Mucosa of descending colon (tissue), 3 donors: ENCODE results near the gene IDH3A. TPM values are rescaled to one million over a fixed set of nuclear protein-coding genes. Genes with fewer than 3 reads are reported as not detected.

Source experiments
- ATAC-seq: fragments of 200-7000 bp; cut with Tn5 transposase; one replicate; pipeline ENCODE4 v1.9.1; 2020; ENCODE audit warnings: mild to moderate bottlenecking, moderate library complexity
- DNase-seq, 3 donors: peaks; one replicate each; pipeline ENCODE4 v3.0.0-alpha.2; 2020
- H3K36me3 ChIP-seq: fragments of 200-600 bp; one replicate; pipeline ENCODE4 v1.8.0; 2021; ENCODE audit warnings: low read depth, mild to moderate bottlenecking
- H3K4me1 ChIP-seq: fragments of 200-600 bp; one replicate; pipeline ENCODE4 v1.8.0; 2021; ENCODE audit warnings: low read depth, mild to moderate bottlenecking
- H3K4me3 ChIP-seq: fragments of 200-600 bp; one replicate; pipeline ENCODE4 v1.8.0; 2021; ENCODE audit warnings: mild to moderate bottlenecking
- H3K9me3 ChIP-seq: fragments of 200-600 bp; one replicate; pipeline ENCODE4 v1.8.0; 2021; ENCODE audit warnings: mild to moderate bottlenecking
- CTCF ChIP-seq: fragments of 200-600 bp; IDR thresholded peaks from one replicate; pipeline ENCODE4 v1.8.0; 2022; ENCODE audit warnings: antibody characterized with exemption, mild to moderate bottlenecking
- intact Hi-C, 2 donors: fragments of 100-400 bp; cut with DNase I in 1 of 2; cut with micrococcal nuclease in 1 of 2; formaldehyde crosslinking; loops; one replicate each; pipeline versions ENCODE4 v1.11.0 to v1.11.1; 2022; cut with DNase I, micrococcal nuclease
- total RNA-seq, 3 donors: library from RNA; stranded (reverse); fragmentation: NEBNext Ultra II Directional in 2 of 3; extraction: Animal tissue kit (Norgen Biotek cat#: 25700) in 2 of 3; gene quantifications; one replicate each; pipeline versions ENCODE4 v1.2.1 to v1.2.4, GENCODE V29; 2021 to 2023
- donor health status: DM: no; HTN: no; CAD: no; lungs with moderate emphysema.
- donor health status: DM: no; HTN: no; CAD: no.
- donor health status: DM: no; HTN: yes; CAD: no.

Gene IDH3A
- total RNA-seq, 3 donors from 2014 or later: 183 to 227 (median 207) TPM

DNA sequence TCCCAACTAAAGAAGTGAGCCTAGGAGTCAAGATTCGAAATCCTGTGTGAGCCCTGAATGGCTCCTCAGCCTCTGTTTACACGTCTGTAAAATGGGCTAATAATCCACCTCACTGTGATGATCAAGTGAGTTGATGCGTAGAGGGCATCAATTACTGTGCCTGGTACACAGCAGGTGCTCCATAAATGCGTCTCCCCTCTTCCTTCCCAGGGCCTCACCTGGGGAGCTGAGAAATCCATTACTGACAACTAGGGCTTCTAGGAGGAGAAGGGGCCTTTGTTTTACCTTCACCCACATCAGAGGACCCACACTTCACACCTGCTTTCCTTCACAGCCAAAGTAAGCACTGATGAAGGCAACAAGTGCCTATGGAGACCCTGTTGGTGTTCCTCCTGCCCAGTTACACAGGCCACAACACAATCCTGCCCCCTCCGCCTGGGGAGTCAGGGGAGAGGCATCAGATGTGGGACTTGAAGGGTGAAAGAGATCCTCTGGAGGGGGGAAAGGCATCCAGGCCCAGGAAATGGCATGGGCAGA, 19.3 kb upstream of the IDH3A start:
- Histone ChIP-seq H3K36me3 (no peaks in the 10 kb centered on the region), H3K4me3 (no peak overlapping the region), H3K4me1 (peaks cover 17% of the 10 kb centered on the region), H3K9me3 (no peaks in the 10 kb centered on the region)
- no peak for TF ChIP-seq CTCF
- ATAC-seq (no peak), DNase-seq (no peak)
- intact Hi-C loops: loop anchor here in 1 of 2 donors (5.0 kb wide), 1 partner anchor 112 kb away; no protein-coding TSS in a partner anchor

DNA sequence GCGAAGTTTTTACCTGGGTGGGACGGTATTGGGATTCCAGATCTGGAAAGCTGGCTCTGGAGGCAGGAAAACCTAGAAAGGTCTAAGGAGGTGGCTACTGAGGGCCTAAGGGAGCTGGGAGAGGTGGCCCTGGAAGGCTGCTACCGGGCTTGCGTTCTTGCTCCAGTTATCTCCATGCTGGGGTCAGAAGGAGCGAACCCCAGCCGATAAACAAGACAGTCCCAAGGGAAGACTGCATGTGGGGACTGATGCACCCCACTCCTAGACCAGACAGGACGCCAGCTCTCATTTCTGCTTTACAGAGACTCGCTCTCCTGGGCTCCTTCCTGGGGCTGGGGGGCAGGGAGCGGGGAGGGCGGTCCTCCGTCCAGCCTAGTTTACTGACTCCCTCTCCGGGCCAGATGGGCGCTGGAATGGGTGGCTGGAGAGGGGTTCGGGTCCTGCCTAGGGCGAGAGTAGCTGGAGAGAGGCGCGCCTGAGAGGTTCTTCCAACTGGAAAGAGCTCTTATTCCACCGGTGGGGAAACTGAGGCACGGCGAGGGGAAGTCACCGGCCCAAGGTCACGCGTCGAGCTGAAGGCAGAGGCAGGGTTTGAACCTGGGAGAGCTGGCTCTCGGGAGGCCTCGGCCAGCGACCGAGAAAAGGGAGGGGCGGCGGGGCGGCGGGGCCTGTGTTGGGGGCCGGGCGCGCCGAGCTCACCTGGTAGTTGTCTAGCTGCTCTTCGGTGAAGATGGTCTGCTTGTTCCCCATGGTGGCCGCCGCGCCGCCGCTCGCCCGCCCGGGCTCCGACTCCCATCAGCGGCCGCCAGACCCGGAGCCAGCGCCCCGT, 18.5 kb upstream of the IDH3A start:
- intact Hi-C loops: loop anchor here in 1 of 2 donors (5.0 kb wide), 1 partner anchor 112 kb away; no protein-coding TSS in a partner anchor
- ATAC-seq (peak; percentile 4), DNase-seq (peak in 2 of 3 donors; percentile 38 to 62)
- Histone ChIP-seq H3K9me3 (no peaks in the 10 kb centered on the region), H3K36me3 (no peaks in the 10 kb centered on the region), H3K4me3 (peak overlapping the region; percentile 34), H3K4me1 (peaks cover 17% of the 10 kb centered on the region)
- TF ChIP-seq CTCF: no peak

- no peaks in the 10 kb centered on the region for H3K36me3 ChIP-seq
- TF ChIP-seq CTCF: peak; percentile 85
- intact Hi-C loops: loop anchor here in 1 of 2 donors (5.0 kb wide), 1 partner anchor 111 kb away; no protein-coding TSS in a partner anchor
- H3K4me1 ChIP-seq: peaks cover 17% of the 10 kb centered on the region
- H3K4me3 ChIP-seq: peak within 1 kb of the TSS; percentile 34
- peak; percentile 91 for ATAC-seq
- no peaks in the 10 kb centered on the region for H3K9me3 ChIP-seq
- peak; percentile 75 to 88 (median 82) for DNase-seq
These were observed 17.7 kb upstream of the IDH3A start, which contains the start of gene CIB2 for GRCh38 chr15:78131295-78132061. Gene CIB2, minus strand, starts transcription at chr15:78131445. Its CDS starts 230 bp downstream, at chr15:78131215.

DNA sequence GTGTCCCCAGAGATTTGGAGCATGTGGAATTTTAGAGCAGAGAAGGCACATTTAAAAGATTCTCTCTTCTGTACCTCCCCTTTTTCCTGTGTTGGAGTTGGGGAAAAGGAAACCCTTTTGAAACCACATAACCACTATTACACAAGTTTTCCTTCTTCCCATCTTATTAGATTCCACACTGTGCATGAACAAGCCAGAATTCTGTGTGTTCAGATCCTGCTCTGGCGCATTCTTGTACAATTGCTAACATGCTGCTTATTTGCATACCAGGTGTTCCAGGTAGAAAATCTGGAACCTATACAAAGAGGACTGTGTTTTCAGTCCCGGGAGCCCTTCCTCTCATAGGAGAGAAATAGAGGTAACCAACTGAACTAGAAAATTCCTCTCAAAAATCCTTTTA, 15.4 kb upstream of the IDH3A start:
- Histone ChIP-seq H3K4me1 (peaks cover 13% of the 10 kb centered on the region), H3K36me3 (no peaks in the 10 kb centered on the region), H3K4me3 (no peak overlapping the region), H3K9me3 (no peaks in the 10 kb centered on the region)
- peak; percentile 47 for ATAC-seq
- no peak for TF ChIP-seq CTCF
- DNase-seq: no peak
- intact Hi-C loops: loop anchor here in 1 of 2 donors (5.0 kb wide), 1 partner anchor 108 kb away; no protein-coding TSS in a partner anchor

GRCh38 chr15:78139578-78139977, 9.6 kb upstream of the IDH3A start:
- ATAC-seq: peak; percentile 3
- no peak for DNase-seq
- TF ChIP-seq CTCF: no peak
- intact Hi-C loops: no loop called here
- Histone ChIP-seq H3K9me3 (no peaks in the 10 kb centered on the region), H3K4me3 (no peak overlapping the region), H3K4me1 (peaks cover 17% of the 10 kb centered on the region), H3K36me3 (no peaks in the 10 kb centered on the region)
